VCaP (cell line): ENCODE measurements around the gene RNF17.

Experiments used
- H3K27ac ChIP-seq: fragments of 450-650 bp; 2 replicates; pipeline ENCODE4 v1.5.1; 2017
- TF ChIP-seq, protein P1 (sequence below): fragments of 450-650 bp; conservative IDR thresholded peaks from 2 replicates; pipeline ENCODE4 v1.5.1; 2017; ENCODE audit warnings: mild to moderate bottlenecking, moderate library complexity

Gene RNF17

DNA sequence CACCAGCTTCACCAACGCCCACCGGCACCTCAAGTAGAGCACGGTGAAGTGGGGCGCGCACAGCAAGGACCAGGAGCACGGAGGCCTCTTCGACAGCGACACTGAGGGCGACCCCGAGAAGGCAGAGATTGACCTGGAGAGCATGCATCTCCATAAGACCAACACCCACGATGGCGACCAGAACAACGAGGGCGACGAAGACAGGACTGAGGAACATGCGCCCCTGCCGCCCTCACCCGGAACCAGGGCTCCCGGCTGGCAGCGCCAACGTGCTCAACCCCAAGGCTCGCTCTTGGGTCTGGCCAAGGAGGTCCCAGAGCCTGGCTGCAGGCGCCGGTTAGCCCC lies 18.5 kb upstream of the RNF17 start:
- TF ChIP-seq, protein P1, sequence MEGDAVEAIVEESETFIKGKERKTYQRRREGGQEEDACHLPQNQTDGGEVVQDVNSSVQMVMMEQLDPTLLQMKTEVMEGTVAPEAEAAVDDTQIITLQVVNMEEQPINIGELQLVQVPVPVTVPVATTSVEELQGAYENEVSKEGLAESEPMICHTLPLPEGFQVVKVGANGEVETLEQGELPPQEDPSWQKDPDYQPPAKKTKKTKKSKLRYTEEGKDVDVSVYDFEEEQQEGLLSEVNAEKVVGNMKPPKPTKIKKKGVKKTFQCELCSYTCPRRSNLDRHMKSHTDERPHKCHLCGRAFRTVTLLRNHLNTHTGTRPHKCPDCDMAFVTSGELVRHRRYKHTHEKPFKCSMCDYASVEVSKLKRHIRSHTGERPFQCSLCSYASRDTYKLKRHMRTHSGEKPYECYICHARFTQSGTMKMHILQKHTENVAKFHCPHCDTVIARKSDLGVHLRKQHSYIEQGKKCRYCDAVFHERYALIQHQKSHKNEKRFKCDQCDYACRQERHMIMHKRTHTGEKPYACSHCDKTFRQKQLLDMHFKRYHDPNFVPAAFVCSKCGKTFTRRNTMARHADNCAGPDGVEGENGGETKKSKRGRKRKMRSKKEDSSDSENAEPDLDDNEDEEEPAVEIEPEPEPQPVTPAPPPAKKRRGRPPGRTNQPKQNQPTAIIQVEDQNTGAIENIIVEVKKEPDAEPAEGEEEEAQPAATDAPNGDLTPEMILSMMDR: no peak

DNA sequence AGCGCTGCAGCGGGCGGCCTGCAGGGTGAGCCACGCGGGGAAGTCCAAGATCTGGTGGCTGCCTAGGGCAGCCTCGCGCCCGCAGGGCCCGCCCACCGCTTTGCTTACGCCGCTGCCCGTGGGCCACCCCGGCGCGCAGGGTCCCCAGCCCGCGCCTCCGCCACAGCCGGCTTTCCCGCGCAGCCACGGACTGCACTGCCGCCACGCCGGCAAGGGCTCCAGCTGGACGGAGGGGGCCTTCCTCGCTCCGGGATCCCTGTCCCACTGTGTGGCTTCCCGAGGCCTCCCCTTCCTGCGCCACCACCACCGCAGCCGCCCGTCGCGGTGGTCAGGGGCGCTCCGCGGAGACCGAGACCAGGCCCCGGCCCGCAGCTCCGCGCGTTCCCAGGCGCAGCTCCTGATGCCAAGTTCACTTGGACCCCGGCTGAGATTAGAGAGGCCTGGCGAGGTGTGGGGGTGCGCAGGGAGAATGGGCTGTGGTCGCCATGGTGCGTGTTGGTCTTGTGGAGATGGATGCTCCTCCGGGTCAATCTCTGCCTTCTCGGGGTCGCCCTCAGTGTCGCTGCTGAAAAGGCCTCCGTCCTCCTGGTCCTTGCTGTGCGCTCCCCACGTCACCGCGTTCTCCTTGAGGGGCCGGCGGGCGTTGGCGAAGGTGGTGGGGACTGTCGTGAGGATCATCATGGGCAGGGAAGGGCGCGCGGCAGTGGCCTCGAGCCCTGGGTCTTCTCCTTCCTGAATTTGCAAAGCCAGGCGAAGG lies 17.9 kb upstream of the RNF17 start:
- TF ChIP-seq, protein P1: no peak
- no peak overlapping the region for H3K27ac ChIP-seq

More for the DNA sequence above, 18.5 kb upstream of the RNF17 start:
- no peak overlapping the region for H3K27ac ChIP-seq

DNA sequence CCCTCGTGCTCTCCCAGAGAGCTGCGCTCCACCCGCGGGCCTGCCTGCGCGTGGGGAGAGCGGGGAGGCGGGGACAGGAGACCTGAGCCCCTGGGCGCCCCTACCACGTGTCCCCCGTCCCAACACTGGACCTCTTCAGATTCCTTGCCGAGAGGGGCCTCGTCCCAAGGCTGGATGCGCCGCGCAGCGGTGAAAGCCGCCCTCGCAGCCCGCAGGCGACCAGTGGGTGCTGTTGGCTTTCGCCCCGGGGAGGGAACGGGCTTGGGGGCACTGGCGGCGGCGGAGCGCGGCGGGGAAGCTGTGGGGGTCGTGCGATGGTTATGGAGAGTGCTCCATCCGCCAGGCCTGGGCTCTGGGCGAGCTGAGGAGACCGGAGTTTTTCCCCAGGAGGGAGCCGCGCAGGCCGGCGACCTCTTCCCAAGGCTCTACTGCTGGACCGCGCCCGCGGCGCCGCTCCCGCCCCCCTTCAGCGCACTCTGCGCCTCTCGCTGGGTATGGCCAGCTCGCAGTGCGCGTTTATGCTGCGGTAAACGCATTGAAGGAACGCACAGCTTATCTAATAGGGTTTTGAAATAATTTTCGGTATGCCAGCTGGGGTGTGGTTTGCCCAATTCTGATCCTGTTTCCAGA lies 17.2 kb upstream of the RNF17 start:
- no peak overlapping the region for H3K27ac ChIP-seq
- TF ChIP-seq, protein P1: no peak

DNA sequence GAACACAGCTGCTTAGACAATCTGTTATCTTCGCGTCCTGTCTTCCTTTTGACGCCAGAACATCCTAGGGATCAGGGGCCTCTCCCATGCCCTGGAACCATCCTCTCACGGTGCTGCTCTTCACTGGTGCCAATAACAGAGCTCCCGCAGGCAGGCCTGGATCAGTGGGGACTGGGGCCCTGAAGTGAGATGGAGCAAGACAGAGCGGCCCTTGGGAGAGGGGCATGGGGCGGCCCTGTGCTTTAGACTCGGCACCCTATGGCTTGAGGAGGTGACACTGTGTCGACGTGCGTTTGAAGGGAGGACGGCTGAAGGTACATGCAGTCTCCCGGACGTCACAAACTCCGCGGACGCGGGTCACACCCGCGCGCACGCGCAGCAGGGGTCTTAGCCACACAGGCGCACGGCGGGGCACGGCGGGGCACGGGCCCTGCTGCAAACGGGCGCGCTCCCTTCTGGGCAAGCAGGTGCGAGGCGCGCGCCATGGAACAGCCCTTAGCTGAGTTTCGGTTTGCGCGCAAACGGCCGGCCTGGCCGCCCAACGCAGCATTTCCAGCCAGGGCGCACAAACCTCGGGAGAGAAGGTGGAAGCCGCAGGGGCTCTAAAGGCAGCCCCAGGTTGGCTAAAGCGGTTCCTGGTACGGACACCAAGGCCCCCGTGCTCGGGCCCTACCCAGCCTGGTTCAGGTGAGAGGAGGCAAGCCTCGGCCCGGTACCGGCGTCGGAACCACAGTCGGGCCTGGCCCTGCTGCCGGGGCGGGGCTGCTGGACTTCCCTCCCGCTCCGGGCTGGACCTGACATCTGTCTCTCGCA lies 16.5 kb upstream of the RNF17 start:
- TF ChIP-seq, protein P1: no peak
- peak overlapping the region; percentile 29; the same call in 1 of the 2 replicates for H3K27ac ChIP-seq

DNA sequence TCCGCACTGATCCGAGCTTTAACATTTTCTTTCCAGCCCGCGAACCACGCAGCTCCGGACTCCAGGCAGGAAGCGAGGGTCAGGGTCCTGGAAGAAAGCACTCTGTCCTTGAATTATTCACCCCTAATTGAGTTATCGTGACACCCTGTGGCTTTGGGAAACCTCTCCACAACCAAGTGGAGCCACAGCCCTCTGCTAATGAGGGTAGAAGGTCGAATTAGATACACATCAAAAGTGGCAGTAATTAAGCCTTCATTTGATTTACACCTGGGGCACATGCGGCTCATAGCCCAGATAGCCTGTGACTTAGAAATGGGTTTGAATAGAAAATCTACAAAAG lies 15.9 kb upstream of the RNF17 start:
- peak overlapping the region; percentile 29; the same call in 1 of the 2 replicates for H3K27ac ChIP-seq
- TF ChIP-seq, protein P1: no peak

DNA sequence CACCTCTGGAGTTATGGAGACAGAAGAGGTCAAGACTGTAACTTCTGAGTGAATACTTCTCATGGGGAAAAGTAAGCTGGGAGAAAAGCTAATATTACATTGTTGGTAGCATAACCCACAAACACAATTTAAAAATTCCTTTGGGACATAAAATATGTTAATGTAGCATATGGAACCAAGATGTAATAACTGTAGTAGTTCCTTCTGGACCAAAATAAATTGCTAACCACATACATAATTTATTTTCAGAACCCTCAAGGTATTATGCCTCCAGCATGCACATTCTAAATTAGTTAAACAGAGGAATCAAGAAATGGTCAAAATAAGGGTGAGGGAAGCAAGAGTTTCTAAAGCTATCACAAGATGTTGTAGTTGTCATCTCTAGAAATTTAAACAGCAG lies 4.8 kb upstream of the RNF17 start:
- TF ChIP-seq, protein P1: no peak
- no peak overlapping the region for H3K27ac ChIP-seq

DNA sequence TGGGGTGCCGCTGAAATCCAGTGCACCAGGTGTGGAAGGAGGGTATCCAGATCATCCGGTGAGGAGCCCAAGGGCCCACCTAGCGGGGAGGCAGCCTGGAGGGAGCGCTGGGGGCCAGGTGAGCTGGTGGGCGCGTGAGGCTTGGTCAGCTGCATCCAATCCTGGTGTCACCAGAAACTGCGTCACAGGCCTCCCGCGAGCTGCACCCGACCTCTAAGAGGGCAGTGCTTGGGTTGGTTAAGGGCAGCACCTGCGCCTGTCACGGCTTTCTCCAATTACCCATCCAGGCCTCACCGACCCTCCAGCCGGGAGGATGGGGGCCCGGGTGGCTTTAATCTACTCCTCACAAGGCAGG lies 284 bp downstream of the RNF17 start:
- TF ChIP-seq, protein P1: no peak
- H3K27ac ChIP-seq: no peak overlapping the region
